ENCODE data around the gene TRMT112.

GRCh38 chr11:64297699-64298358 lies 19.5 kb downstream of the TRMT112 start:
- TF ChIP-seq EZH2 (IDR thresholded peaks at IDR 0.05; ENCODE audit: low read length, missing control alignments), result no peak
- TF ChIP-seq, protein P1, sequence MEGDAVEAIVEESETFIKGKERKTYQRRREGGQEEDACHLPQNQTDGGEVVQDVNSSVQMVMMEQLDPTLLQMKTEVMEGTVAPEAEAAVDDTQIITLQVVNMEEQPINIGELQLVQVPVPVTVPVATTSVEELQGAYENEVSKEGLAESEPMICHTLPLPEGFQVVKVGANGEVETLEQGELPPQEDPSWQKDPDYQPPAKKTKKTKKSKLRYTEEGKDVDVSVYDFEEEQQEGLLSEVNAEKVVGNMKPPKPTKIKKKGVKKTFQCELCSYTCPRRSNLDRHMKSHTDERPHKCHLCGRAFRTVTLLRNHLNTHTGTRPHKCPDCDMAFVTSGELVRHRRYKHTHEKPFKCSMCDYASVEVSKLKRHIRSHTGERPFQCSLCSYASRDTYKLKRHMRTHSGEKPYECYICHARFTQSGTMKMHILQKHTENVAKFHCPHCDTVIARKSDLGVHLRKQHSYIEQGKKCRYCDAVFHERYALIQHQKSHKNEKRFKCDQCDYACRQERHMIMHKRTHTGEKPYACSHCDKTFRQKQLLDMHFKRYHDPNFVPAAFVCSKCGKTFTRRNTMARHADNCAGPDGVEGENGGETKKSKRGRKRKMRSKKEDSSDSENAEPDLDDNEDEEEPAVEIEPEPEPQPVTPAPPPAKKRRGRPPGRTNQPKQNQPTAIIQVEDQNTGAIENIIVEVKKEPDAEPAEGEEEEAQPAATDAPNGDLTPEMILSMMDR (conservative IDR thresholded peaks at IDR 0.05 in 1 of 2, IDR thresholded peaks at IDR 0.05 in 1 of 2; ENCODE audit: low read depth in 1 of 2, low read length in 2 of 2), result no peak
